ENCODE data around the gene HSPB9. TPM values are rescaled to one million over a fixed set of nuclear protein-coding genes. Genes with fewer than 3 reads are reported as not detected.

The HSPB9 gene
- total RNA-seq, 1 experiment from 2014 or later, result 0.15 TPM

- no peak overlapping the region for H3K9ac ChIP-seq (ENCODE audit: extremely low read depth, insufficient read length, low read length)
- H3K27me3 ChIP-seq (ENCODE audit: insufficient read depth, low read length), result no peaks in the 10 kb centered on the region
- no peak overlapping the region for H2BK20ac ChIP-seq (ENCODE audit: low read depth, low read length, poor library complexity, severe bottlenecking)
- no peak overlapping the region for H2BK5ac ChIP-seq (ENCODE audit: insufficient read length, low read length)
- no peak overlapping the region for H3K23ac ChIP-seq (ENCODE audit: insufficient read length, low read depth, low read length)
- H3K23me2 ChIP-seq (ENCODE audit: insufficient read length, low read depth, low read length, poor library complexity, severe bottlenecking), result no peaks in the 10 kb centered on the region
- H3K4ac ChIP-seq (ENCODE audit: low read depth, low read length), result no peak overlapping the region
- no peaks in the 10 kb centered on the region for H3K79me2 ChIP-seq (ENCODE audit: insufficient read depth, low read length)
- WGBS (ENCODE audit: extremely low coverage, insufficient read length, low lambda C conversion rate), result no CpG with 5 or more reads among the region's 7 CpGs
- H3K27me3 Mint-ChIP-seq (ENCODE audit: low read depth), result peaks cover 6% of the 10 kb centered on the region
- H3K36me3 Mint-ChIP-seq (ENCODE audit: insufficient read depth in 1 of 3, low read depth in 3 of 3), result no peaks in the 10 kb centered on the region
- H3K4me2 ChIP-seq (ENCODE audit: insufficient read depth, insufficient read length, low read length), result no peak overlapping the region
- H3T11ph ChIP-seq (ENCODE audit: low read length), result no peak overlapping the region
- no peaks in the 10 kb centered on the region for H3K9me3 ChIP-seq (ENCODE audit: control insufficient read depth, low read depth, low read length)
- no peak overlapping the region for H3K27ac Mint-ChIP-seq
- H3K18ac ChIP-seq (ENCODE audit: insufficient read length, low read depth, low read length), result no peak overlapping the region
- H3K56ac ChIP-seq (ENCODE audit: insufficient read length, low read depth, low read length), result no peak overlapping the region
- no peak overlapping the region for H4K8ac ChIP-seq (replicated peaks; ENCODE audit: insufficient read length, low read depth, low read length)
- no peak overlapping the region for H2BK15ac ChIP-seq (ENCODE audit: low read depth, low read length)
- H4K91ac ChIP-seq (ENCODE audit: insufficient read length, low read depth, low read length), result no peak overlapping the region
- no peak overlapping the region for H3K4me3 Mint-ChIP-seq
- no peak overlapping the region for H2BK12ac ChIP-seq (ENCODE audit: insufficient read length, low read depth, low read length)
- no peak overlapping the region for H2BK120ac ChIP-seq (ENCODE audit: low read depth, low read length, poor library complexity, severe bottlenecking)
- no peaks in the 10 kb centered on the region for H3K4me1 ChIP-seq (ENCODE audit: insufficient read depth, low read length)
- H3K14ac ChIP-seq (ENCODE audit: insufficient read depth, low read length), result no peak overlapping the region
- peaks cover 3 to 19% of the 10 kb centered on the region in 2 experiments; a peak in 3 of 4 replicates for H3K4me1 Mint-ChIP-seq
- H4K20me1 ChIP-seq (ENCODE audit: control insufficient read depth, insufficient read depth, insufficient read length), result no peaks in the 10 kb centered on the region
- H2AK5ac ChIP-seq (ENCODE audit: insufficient read length, low read length), result no peak overlapping the region
- no peak overlapping the region for H3K27ac ChIP-seq (ENCODE audit: insufficient read length, low read depth, low read length)
- H4K5ac ChIP-seq (ENCODE audit: insufficient read length, low read depth, low read length), result no peak overlapping the region
- no peaks in the 10 kb centered on the region for H3K79me1 ChIP-seq (ENCODE audit: insufficient read depth, low read depth, low read length, poor library complexity, severe bottlenecking)
- H3K9me3 Mint-ChIP-seq, result no peaks in the 10 kb centered on the region
- no peak overlapping the region for H2AFZ ChIP-seq (ENCODE audit: low read length)
- no peak for DNase-seq
- no peak for TF ChIP-seq CTCF (conservative IDR thresholded peaks at IDR 0.05)
Measured at GRCh38 chr17:42087042-42087701, 35.4 kb upstream of the HSPB9 start.
